CD4-positive, alpha-beta T cell treated with Interleukin-21 for 1 hour (primary cell): ENCODE measurements around the gene SETBP1.

ENCODE experiments used
- DNase-seq: peaks from one replicate; pipeline ENCODE4 v3.0.0-alpha.2; 2020

Gene SETBP1

GRCh38 chr18:44849361-44849760 lies 168.7 kb downstream of the SETBP1 start:
- no peak for DNase-seq

GRCh38 chr18:44850001-44850400 lies 169.3 kb downstream of the SETBP1 start:
- DNase-seq, result no peak

GRCh38 chr18:44851856-44852621 lies 171.4 kb downstream of the SETBP1 start:
- no peak for DNase-seq

GRCh38 chr18:44852818-44853217 lies 172.1 kb downstream of the SETBP1 start:
- DNase-seq, result no peak

- no peak for DNase-seq
These were observed 172.7 kb downstream of the SETBP1 start for GRCh38 chr18:44853430-44853829.

GRCh38 chr18:44855681-44856080 lies 175.0 kb downstream of the SETBP1 start:
- no peak for DNase-seq

GRCh38 chr18:44856157-44856556 lies 175.5 kb downstream of the SETBP1 start:
- DNase-seq, result no peak

GRCh38 chr18:44857081-44857480 lies 176.4 kb downstream of the SETBP1 start:
- DNase-seq, result no peak

- DNase-seq, result no peak
These were observed 177.2 kb downstream of the SETBP1 start for GRCh38 chr18:44857744-44858491.

GRCh38 chr18:44859263-44859662 lies 178.6 kb downstream of the SETBP1 start:
- DNase-seq, result no peak

- no peak for DNase-seq
These were observed 179.2 kb downstream of the SETBP1 start for GRCh38 chr18:44859751-44860439.

- no peak for DNase-seq
These were observed 181.4 kb downstream of the SETBP1 start for GRCh38 chr18:44862112-44862511.

- no peak for DNase-seq
These were observed 185.4 kb downstream of the SETBP1 start for GRCh38 chr18:44866103-44866502.

- DNase-seq, result no peak
These were observed 188.8 kb downstream of the SETBP1 start for GRCh38 chr18:44869533-44869932.

- no peak for DNase-seq
These were observed 190.2 kb downstream of the SETBP1 start for GRCh38 chr18:44870631-44871502.

- no peak for DNase-seq
These were observed 191.1 kb downstream of the SETBP1 start for GRCh38 chr18:44871771-44872170.

- DNase-seq, result no peak
These were observed 195.3 kb downstream of the SETBP1 start for GRCh38 chr18:44876024-44876423.

- DNase-seq, result no peak
These were observed 196.1 kb downstream of the SETBP1 start for GRCh38 chr18:44876755-44877154.

GRCh38 chr18:44878335-44878734 lies 197.6 kb downstream of the SETBP1 start:
- DNase-seq, result no peak

- no peak for DNase-seq
These were observed 199.5 kb downstream of the SETBP1 start for GRCh38 chr18:44880170-44880569.

GRCh38 chr18:44881461-44882162 lies 200.9 kb downstream of the SETBP1 start:
- DNase-seq, result no peak
